Astrocyte (in vitro differentiated cells and primary cell): ENCODE measurements around the gene NCOA4. TPM values are rescaled to one million over a fixed set of nuclear protein-coding genes. Genes with fewer than 3 reads are reported as not detected.

Experiments
- DNase-seq: peaks from one replicate; pipeline ENCODE4 v3.0.0-alpha.2; 2010; ENCODE audit warnings: low read depth
- FAIRE-seq: peaks from 2 replicates; lab custom pipeline; 2011; peaks lifted over from hg19 to GRCh38; lab: Jason Lieb, UNC
- H2AFZ ChIP-seq: 2 replicates; pipeline ENCODE4 v1.6.0; 2012; ENCODE audit warnings: low read depth, low read length, inconsistent platforms
- H3K27ac ChIP-seq: 2 replicates; pipeline ENCODE4 v1.5.1; 2011; ENCODE audit warnings: low read depth, low read length, inconsistent platforms
- H3K27me3 ChIP-seq: 2 replicates; pipeline ENCODE4 v1.6.0; 2011; ENCODE audit warnings: low read length, inconsistent platforms; ENCODE audit not compliant: insufficient read depth
- H3K36me3 ChIP-seq: 2 replicates; pipeline ENCODE4 v1.5.1; 2011; ENCODE audit warnings: low read length, inconsistent platforms; ENCODE audit not compliant: insufficient read depth
- H3K4me1 ChIP-seq: 2 replicates; pipeline ENCODE4 v1.5.1; 2011; ENCODE audit warnings: low read length, inconsistent platforms; ENCODE audit not compliant: insufficient read depth
- H3K4me2 ChIP-seq: 2 replicates; pipeline ENCODE4 v1.6.0; 2012; ENCODE audit warnings: low read length, inconsistent platforms
- H3K4me3 ChIP-seq: 2 replicates; pipeline ENCODE4 v1.5.1; 2011; ENCODE audit warnings: low read depth, mild to moderate bottlenecking, low read length, inconsistent platforms; ENCODE audit not compliant: insufficient read depth
- H3K79me2 ChIP-seq: 2 replicates; pipeline ENCODE4 v1.6.0; 2012; ENCODE audit warnings: mild to moderate bottlenecking, low read length, inconsistent platforms; ENCODE audit not compliant: insufficient read depth
- H3K9ac ChIP-seq: 2 replicates; pipeline ENCODE4 v1.6.0; 2012; ENCODE audit warnings: mild to moderate bottlenecking, low read length, inconsistent platforms
- H3K9me3 ChIP-seq: 2 replicates; pipeline ENCODE4 v1.5.1; 2012; ENCODE audit warnings: low read depth, mild to moderate bottlenecking, low read length, inconsistent platforms; ENCODE audit not compliant: insufficient read depth
- H4K20me1 ChIP-seq: 2 replicates; pipeline ENCODE4 v1.6.0; 2012; ENCODE audit warnings: low read length, inconsistent platforms; ENCODE audit not compliant: insufficient read depth
- H3K27ac Mint-ChIP-seq: one replicate; pipeline ENCODE4 v1.8.0; 2021; ENCODE audit warnings: mild to moderate bottlenecking, mixed read lengths; ENCODE audit not compliant: unreplicated experiment
- H3K27me3 Mint-ChIP-seq: one replicate; pipeline ENCODE4 v1.8.0; 2021; ENCODE audit warnings: low read depth, mixed read lengths; ENCODE audit not compliant: unreplicated experiment
- H3K36me3 Mint-ChIP-seq: one replicate; pipeline ENCODE4 v1.8.0; 2021; ENCODE audit warnings: low read depth, mixed read lengths; ENCODE audit not compliant: unreplicated experiment
- H3K4me1 Mint-ChIP-seq: one replicate; pipeline ENCODE4 v1.8.0; 2021; ENCODE audit warnings: low read depth, mixed read lengths; ENCODE audit not compliant: unreplicated experiment
- H3K4me3 Mint-ChIP-seq: one replicate; pipeline ENCODE4 v1.8.0; 2021; ENCODE audit warnings: mild to moderate bottlenecking, moderate library complexity, mixed read lengths; ENCODE audit not compliant: unreplicated experiment
- H3K9me3 Mint-ChIP-seq: one replicate; pipeline ENCODE4 v1.8.0; 2021; ENCODE audit warnings: mild to moderate bottlenecking, mixed read lengths; ENCODE audit not compliant: unreplicated experiment
- CTCF ChIP-seq: IDR thresholded peaks from 2 replicates; pipeline ENCODE4 v1.5.1; 2011; ENCODE audit warnings: low read depth, mild to moderate bottlenecking, inconsistent platforms, low read length, moderate library complexity; ENCODE audit not compliant: insufficient read depth
- EZH2 ChIP-seq: IDR thresholded peaks from 2 replicates; pipeline ENCODE4 v1.6.1; 2012; ENCODE audit warnings: mild to moderate bottlenecking, low read length, inconsistent platforms; ENCODE audit not compliant: insufficient read depth
- total RNA-seq: library from RNA; stranded (reverse); gene quantifications from 2 replicates; pipeline ENCODE4 v1.2.1, GENCODE V29; 2021

The NCOA4 gene
- total RNA-seq, 1 donor from 2014 or later: 120 TPM

GRCh38 chr10:46068905-46069304 is 38.5 kb upstream of the NCOA4 start:
- FAIRE-seq: no peak
- no peak overlapping the region for H3K9ac ChIP-seq
- H3K36me3 ChIP-seq: no peaks in the 10 kb centered on the region
- H3K4me1 ChIP-seq: no peaks in the 10 kb centered on the region
- no peak overlapping the region for H2AFZ ChIP-seq
- no peaks in the 10 kb centered on the region for H3K27me3 ChIP-seq
- no peaks in the 10 kb centered on the region for H3K36me3 Mint-ChIP-seq
- no peaks in the 10 kb centered on the region for H4K20me1 ChIP-seq
- peaks cover 8% of the 10 kb centered on the region for H3K4me1 Mint-ChIP-seq
- H3K27ac Mint-ChIP-seq: no peak overlapping the region
- TF ChIP-seq EZH2: no peak
- TF ChIP-seq CTCF: no peak
- no peak overlapping the region for H3K4me3 ChIP-seq
- H3K4me3 Mint-ChIP-seq: no peak overlapping the region
- H3K4me2 ChIP-seq: no peak overlapping the region
- no peak for DNase-seq
- no peak overlapping the region for H3K27ac ChIP-seq
- H3K79me2 ChIP-seq: no peaks in the 10 kb centered on the region
- H3K9me3 Mint-ChIP-seq: peaks cover 2% of the 10 kb centered on the region
- no peaks in the 10 kb centered on the region for H3K9me3 ChIP-seq
- H3K27me3 Mint-ChIP-seq: no peaks in the 10 kb centered on the region

GRCh38 chr10:46068117-46068516 is 37.7 kb upstream of the NCOA4 start:
- Histone ChIP-seq H3K36me3 (no peaks in the 10 kb centered on the region), H3K79me2 (no peaks in the 10 kb centered on the region), H3K4me3 (no peak overlapping the region), H3K9me3 (no peaks in the 10 kb centered on the region), H3K9ac (no peak overlapping the region), H4K20me1 (no peaks in the 10 kb centered on the region), H3K27me3 (no peaks in the 10 kb centered on the region), H2AFZ (no peak overlapping the region), H3K4me2 (no peak overlapping the region), H3K27ac (no peak overlapping the region), H3K4me1 (no peaks in the 10 kb centered on the region)
- Mint-ChIP-seq H3K9me3 (peaks cover 2% of the 10 kb centered on the region), H3K27ac (no peak overlapping the region), H3K4me1 (peaks cover 8% of the 10 kb centered on the region), H3K27me3 (no peaks in the 10 kb centered on the region), H3K36me3 (no peaks in the 10 kb centered on the region), H3K4me3 (no peak overlapping the region)
- DNase-seq (no peak), FAIRE-seq (no peak)
- TF ChIP-seq CTCF: no peak
- no peak for TF ChIP-seq EZH2

GRCh38 chr10:46064269-46064817 is 33.9 kb upstream of the NCOA4 start:
- Histone ChIP-seq H3K27me3 (no peaks in the 10 kb centered on the region), H3K79me2 (no peaks in the 10 kb centered on the region), H4K20me1 (no peaks in the 10 kb centered on the region), H3K9me3 (no peaks in the 10 kb centered on the region), H3K4me1 (no peaks in the 10 kb centered on the region), H3K9ac (no peak overlapping the region), H3K4me2 (no peak overlapping the region), H3K36me3 (no peaks in the 10 kb centered on the region), H2AFZ (no peak overlapping the region), H3K27ac (no peak overlapping the region), H3K4me3 (no peak overlapping the region)
- Mint-ChIP-seq H3K9me3 (peaks cover 2% of the 10 kb centered on the region), H3K4me3 (no peak overlapping the region), H3K27me3 (no peaks in the 10 kb centered on the region), H3K36me3 (no peaks in the 10 kb centered on the region), H3K27ac (no peak overlapping the region), H3K4me1 (no peaks in the 10 kb centered on the region)
- FAIRE-seq (no peak), DNase-seq (no peak)
- TF ChIP-seq EZH2 (no peak), CTCF (no peak)
